Sigmoid colon (tissue), 7 donors: Measurements from ENCODE around the gene FKBP11. TPM values are rescaled to one million over a fixed set of nuclear protein-coding genes. Genes with fewer than 3 reads are reported as not detected.

Source experiments
- DNase-seq: peaks from one replicate; pipeline ENCODE4 v3.0.0-alpha.2; 2019
- H3K27ac ChIP-seq, 4 donors: fragments of 200-600 bp; sonication (generic); one replicate each; pipeline ENCODE4 v1.5.1; 2016 to 2019; ENCODE audit warnings: mild to moderate bottlenecking in 1 of 4
- H3K27me3 ChIP-seq, 3 donors: fragments of 200-600 bp; sonication (generic); one replicate each; pipeline ENCODE4 v1.5.1; 2019; ENCODE audit warnings: mild to moderate bottlenecking in 1 of 3
- H3K36me3 ChIP-seq, 4 donors: fragments of 200-600 bp; sonication (generic); one replicate each; pipeline ENCODE4 v1.5.1; 2016 to 2019
- H3K4me1 ChIP-seq, 4 donors: fragments of 200-600 bp; sonication (generic); one replicate each; pipeline ENCODE4 v1.5.1; 2017 to 2019
- H3K4me3 ChIP-seq, 4 donors: fragments of 200-600 bp; sonication (generic); one replicate each; pipeline ENCODE4 v1.5.1; 2017 to 2019; ENCODE audit warnings: mild to moderate bottlenecking in 2 of 4, moderate library complexity in 1 of 4
- H3K9me3 ChIP-seq, 4 donors: fragments of 200-600 bp in 3 of 4; sonication (generic) in 3 of 4; one replicate each; pipeline versions ENCODE4 v1.5.1 to v1.6.1; 2013 to 2019
- EP300 ChIP-seq, 4 donors: sonication (generic); formaldehyde crosslinking; IDR thresholded peaks; one replicate each; pipeline ENCODE4 v1.6.1; 2017; ENCODE audit warnings: antibody characterized with exemption in 4 of 4
- POLR2A ChIP-seq, 2 donors: fragments of 450-650 bp; IDR thresholded peaks; one replicate each; pipeline ENCODE4 v1.6.1; 2016; ENCODE audit warnings: antibody characterized with exemption in 2 of 2, mild to moderate bottlenecking in 2 of 2, moderate library complexity in 2 of 2
- POLR2AphosphoS5 ChIP-seq, 4 donors: sonication (generic); formaldehyde crosslinking; IDR thresholded peaks; one replicate each; pipeline ENCODE4 v1.6.1; 2017; ENCODE audit warnings: antibody characterized with exemption in 4 of 4
- WGBS, 2 donors: extraction: QIAGEN DNeasy Blood & Tissue Kit; methylation state at CpG; one replicate each; pipeline ENCODE4 v1.1.7; 2013; 5-methylcytosine and 5-hydroxymethylcytosine counted together
- intact Hi-C: fragments of 100-400 bp; cut with DNase I; formaldehyde crosslinking; loops from one replicate; pipeline ENCODE4 v1.15.1; 2023
- polyA plus RNA-seq, 3 donors: library from polyadenylated mRNA; stranded (reverse); fragments of 200-250 nt; gene quantifications; one replicate each; pipeline ENCODE4 v1.2.3, GENCODE V29; 2013
- total RNA-seq, 4 donors: library from RNA; depleted of rRNA; stranded (reverse); fragments of >200 nt; gene quantifications; one replicate each; pipeline ENCODE4 v1.1.0, GENCODE V29; 2016
- TF ChIP-seq, protein P1 (sequence below), 4 experiments: fragments of 450-650 bp in 3 of 4; fragments of 200-600 bp in 1 of 4; IDR thresholded peaks; one replicate each; pipeline ENCODE4 v1.5.1; 2016 to 2019; ENCODE audit warnings: antibody characterized with exemption in 4 of 4, mild to moderate bottlenecking in 3 of 4, moderate library complexity in 2 of 4
- donor health status: healthy with polysubstance abuse.
- donor health status: Bipolar disorder and iron deficiency.
- donor health status: healthy.

Gene FKBP11
- 1 to 10 TPM; 4.6 to 7.5 (median 6.4) TPM for total RNA-seq
- polyA plus RNA-seq = 10 to 100 TPM; 12.0 to 50.2 (median 12.3) TPM

- intact Hi-C loops = loop anchor here (5.0 kb wide), 1 partner anchor 57 kb away; no protein-coding TSS in a partner anchor
- Histone ChIP-seq H3K4me3 (peak within 1 kb of the TSS; percentile 62 to 81 (median 78)), H3K27me3 (no peaks in the 10 kb centered on the region), H3K9me3 (no peaks in the 10 kb centered on the region), H3K27ac (peak within 1 kb of the TSS in 3 of 4 donors; percentile 57 to 60 (median 58)), H3K36me3 (peaks cover 0 to 9% (median 4%) of the 10 kb centered on the region in 4 donors), H3K4me1 (peaks cover 0 to 14% (median 8%) of the 10 kb centered on the region in 4 donors)
- TF ChIP-seq POLR2AphosphoS5 (IDR thresholded peaks at IDR 0.05) = peak; percentile 29 to 73 (median 67)
- TF ChIP-seq POLR2A (IDR thresholded peaks at IDR 0.05) = no peak
- WGBS, 2 donors = 3 to 5% methylated on average over 38 of the region's 38 CpGs
- peak; percentile 81 for DNase-seq
Measured at GRCh38 chr12:48925304-48926011, at the start of gene FKBP11. Gene FKBP11, minus strand, starts transcription at chr12:48925492. Its CDS starts 64 bp downstream, at chr12:48925428.

DNA sequence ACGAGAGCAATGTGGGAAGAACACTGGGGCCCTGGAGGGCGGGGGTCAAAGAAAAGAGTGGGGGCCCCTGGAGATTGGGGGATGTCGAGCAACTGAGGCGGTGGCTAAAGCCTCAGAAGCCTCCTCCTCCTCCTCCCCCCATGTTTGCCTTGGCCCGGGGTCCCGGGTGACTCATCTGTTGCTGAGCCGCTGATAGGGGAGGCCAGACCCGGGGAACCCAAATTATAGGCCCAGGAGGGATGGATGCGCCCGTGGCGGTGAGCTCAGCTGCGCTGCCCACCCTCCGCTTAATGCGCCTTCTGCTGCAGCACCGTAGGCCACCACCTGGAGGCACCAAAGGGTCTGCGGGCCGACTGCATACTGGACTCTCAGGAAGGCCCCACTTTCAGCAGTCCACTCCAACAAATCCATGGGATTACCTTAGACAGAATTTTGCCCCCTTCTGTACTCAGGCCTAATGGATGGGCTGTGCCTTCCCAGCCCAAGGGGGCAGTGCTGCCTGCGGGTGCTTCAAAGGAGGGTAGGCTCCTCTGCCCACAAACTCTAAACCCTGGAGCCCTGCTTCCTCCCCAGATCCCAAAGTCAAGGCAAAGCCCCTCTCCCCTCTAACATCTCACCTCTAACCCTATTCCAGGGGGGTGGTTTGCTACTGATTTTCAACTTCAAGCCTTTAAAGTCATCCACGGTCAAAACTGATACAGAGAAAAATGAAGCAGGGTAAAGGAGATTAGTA is 48.8 kb upstream of the FKBP11 start:
- TF ChIP-seq POLR2A (IDR thresholded peaks at IDR 0.05) = no peak
- TF ChIP-seq, protein P1, sequence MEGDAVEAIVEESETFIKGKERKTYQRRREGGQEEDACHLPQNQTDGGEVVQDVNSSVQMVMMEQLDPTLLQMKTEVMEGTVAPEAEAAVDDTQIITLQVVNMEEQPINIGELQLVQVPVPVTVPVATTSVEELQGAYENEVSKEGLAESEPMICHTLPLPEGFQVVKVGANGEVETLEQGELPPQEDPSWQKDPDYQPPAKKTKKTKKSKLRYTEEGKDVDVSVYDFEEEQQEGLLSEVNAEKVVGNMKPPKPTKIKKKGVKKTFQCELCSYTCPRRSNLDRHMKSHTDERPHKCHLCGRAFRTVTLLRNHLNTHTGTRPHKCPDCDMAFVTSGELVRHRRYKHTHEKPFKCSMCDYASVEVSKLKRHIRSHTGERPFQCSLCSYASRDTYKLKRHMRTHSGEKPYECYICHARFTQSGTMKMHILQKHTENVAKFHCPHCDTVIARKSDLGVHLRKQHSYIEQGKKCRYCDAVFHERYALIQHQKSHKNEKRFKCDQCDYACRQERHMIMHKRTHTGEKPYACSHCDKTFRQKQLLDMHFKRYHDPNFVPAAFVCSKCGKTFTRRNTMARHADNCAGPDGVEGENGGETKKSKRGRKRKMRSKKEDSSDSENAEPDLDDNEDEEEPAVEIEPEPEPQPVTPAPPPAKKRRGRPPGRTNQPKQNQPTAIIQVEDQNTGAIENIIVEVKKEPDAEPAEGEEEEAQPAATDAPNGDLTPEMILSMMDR (IDR thresholded peaks at IDR 0.05) = peak in 3 of 4 experiments; percentile 25 to 48 (median 25)
- H3K9me3 ChIP-seq = no peaks in the 10 kb centered on the region
- peaks cover 50 to 100% (median 83%) of the 10 kb centered on the region in 3 donors for H3K27me3 ChIP-seq
- peak; percentile 72 for DNase-seq
- WGBS, 2 donors = 14 to 19% methylated on average over 19 of the region's 19 CpGs
- intact Hi-C loops = no loop called here
- peak overlapping the region in 1 of 4 donors; percentile 54 for H3K27ac ChIP-seq
- no peak overlapping the region for H3K4me3 ChIP-seq
- peaks cover 0 to 44% (median 39%) of the 10 kb centered on the region in 4 donors for H3K4me1 ChIP-seq
- H3K36me3 ChIP-seq = no peaks in the 10 kb centered on the region

DNA sequence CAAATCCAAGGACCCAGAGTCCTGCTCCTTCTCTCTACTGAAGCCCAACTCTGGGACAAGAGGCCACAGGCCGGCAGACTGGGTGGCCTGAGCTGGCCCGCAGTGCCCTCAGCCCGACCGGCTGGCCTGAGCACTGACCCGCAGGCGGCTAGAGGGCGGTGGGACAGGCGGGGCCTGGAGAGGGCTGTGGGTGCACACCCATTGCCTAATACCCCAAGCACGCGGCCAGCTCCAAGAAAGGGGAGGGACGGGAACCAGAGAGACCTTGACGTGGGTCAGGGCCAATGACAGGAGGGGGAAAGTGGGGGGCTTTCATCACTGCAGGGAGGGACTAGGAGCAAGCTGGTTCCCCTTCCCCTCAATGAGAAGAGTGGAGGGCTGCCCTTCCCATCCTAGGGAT is 48.2 kb upstream of the FKBP11 start:
- TF ChIP-seq, protein P1 (IDR thresholded peaks at IDR 0.05) = no peak
- TF ChIP-seq POLR2AphosphoS5 (IDR thresholded peaks at IDR 0.05) = no peak
- no peak for TF ChIP-seq EP300 (IDR thresholded peaks at IDR 0.05)
- TF ChIP-seq POLR2A (IDR thresholded peaks at IDR 0.05) = no peak
- no peaks in the 10 kb centered on the region for H3K9me3 ChIP-seq
- intact Hi-C loops = no loop called here
- H3K4me3 ChIP-seq = no peak overlapping the region
- no peaks in the 10 kb centered on the region for H3K36me3 ChIP-seq
- peaks cover 0 to 39% (median 34%) of the 10 kb centered on the region in 4 donors for H3K4me1 ChIP-seq
- H3K27ac ChIP-seq = peak overlapping the region in 1 of 4 donors; percentile 54
- peak; percentile 82 for DNase-seq
- H3K27me3 ChIP-seq = peaks cover 45 to 97% (median 77%) of the 10 kb centered on the region in 3 donors
- 15 to 21% methylated on average over 12 of the region's 12 CpGs for WGBS, 2 donors

GRCh38 chr12:48972952-48973483 is 47.7 kb upstream of the FKBP11 start:
- 9 to 24% methylated on average over 3 of the region's 3 CpGs for WGBS, 2 donors
- Histone ChIP-seq H3K4me1 (peaks cover 0 to 34% (median 28%) of the 10 kb centered on the region in 4 donors), H3K36me3 (no peaks in the 10 kb centered on the region), H3K4me3 (no peak overlapping the region), H3K27ac (peak overlapping the region in 1 of 4 donors; percentile 54), H3K9me3 (no peaks in the 10 kb centered on the region), H3K27me3 (peaks cover 40 to 92% (median 72%) of the 10 kb centered on the region in 3 donors)
- intact Hi-C loops = no loop called here
- no peak for DNase-seq
- TF ChIP-seq POLR2A (IDR thresholded peaks at IDR 0.05) (no peak), EP300 (IDR thresholded peaks at IDR 0.05) (no peak), POLR2AphosphoS5 (IDR thresholded peaks at IDR 0.05) (no peak)
- TF ChIP-seq, protein P1 (IDR thresholded peaks at IDR 0.05) = no peak
